ENCODE data around the gene RLF.
"Not testable (repeated sequence)": the region's sequence is repeated elsewhere in the genome, so short reads cannot be mapped to it uniquely, and the experiment has no call there.

RLF gene

DNA sequence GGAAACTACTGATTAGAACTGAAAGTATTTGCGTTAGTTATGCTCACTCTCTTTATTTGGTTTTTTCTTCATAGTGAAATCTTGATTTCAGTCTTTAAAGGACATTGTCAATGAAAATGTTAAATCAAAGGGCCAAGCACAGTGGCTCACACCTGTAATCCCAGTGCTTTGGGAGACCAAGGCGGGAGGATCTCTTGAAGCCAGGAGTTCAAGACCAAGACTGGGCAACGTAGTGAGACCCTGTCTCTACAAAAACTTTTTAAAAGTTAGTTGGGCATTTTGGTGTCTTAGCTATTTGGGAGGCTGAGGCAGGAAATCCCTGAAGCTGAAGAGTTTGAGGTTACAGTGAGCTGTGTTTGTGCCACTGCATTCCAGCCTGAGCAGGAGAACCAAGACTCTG lies 13.6 kb downstream of the RLF start:
- WGBS (ENCODE audit: insufficient coverage, insufficient read length), result no CpG with 5 or more reads among the region's 3 CpGs
- Histone ChIP-seq H3K4me3 (ENCODE audit: low read length) (no peak overlapping the region), H3K36me3 (ENCODE audit: control insufficient read depth, insufficient read depth, low read length) (no peaks in the 10 kb centered on the region), H3K4me1 (ENCODE audit: control insufficient read depth, insufficient read depth, low read length) (no peaks in the 10 kb centered on the region), H3K27me3 (ENCODE audit: control insufficient read depth, insufficient read depth, low read length) (no peaks in the 10 kb centered on the region), H3K9me3 (ENCODE audit: control insufficient read depth, insufficient read depth, low read length) (no peaks in the 10 kb centered on the region), H3K27ac (ENCODE audit: low read length) (no peak overlapping the region)
- DNase-seq (ENCODE audit: low read depth, low spot score), result no peak

DNA sequence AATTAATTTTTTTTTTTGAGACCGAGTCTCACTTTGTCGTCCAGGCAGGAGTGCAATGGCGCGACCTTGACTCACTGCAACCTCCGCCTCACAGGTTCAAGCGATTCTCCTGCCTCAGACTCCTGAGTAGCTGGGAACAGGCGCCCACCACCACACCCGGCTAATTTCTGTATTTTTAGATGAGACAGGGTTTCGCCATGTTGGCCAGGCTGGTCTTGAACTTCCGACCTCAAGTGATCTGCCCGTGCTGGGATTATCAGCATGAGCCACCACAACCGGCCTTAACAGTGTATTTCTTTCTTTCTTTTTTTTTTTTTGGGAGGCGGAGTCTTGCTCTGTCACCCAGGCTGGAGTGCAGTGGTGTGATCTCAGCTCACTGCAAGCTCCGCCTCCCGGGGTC lies 15.8 kb downstream of the RLF start:
- H3K27ac ChIP-seq (ENCODE audit: low read length); DNase-seq (ENCODE audit: low read depth, low spot score); H3K36me3 ChIP-seq (ENCODE audit: control insufficient read depth, insufficient read depth, low read length); H3K9me3 ChIP-seq (ENCODE audit: control insufficient read depth, insufficient read depth, low read length); H3K4me1 ChIP-seq (ENCODE audit: control insufficient read depth, insufficient read depth, low read length); H3K4me3 ChIP-seq (ENCODE audit: low read length); H3K27me3 ChIP-seq (ENCODE audit: control insufficient read depth, insufficient read depth, low read length): not testable (repeated sequence)
- WGBS (ENCODE audit: insufficient coverage, insufficient read length), result no CpG with 5 or more reads among the region's 15 CpGs

DNA sequence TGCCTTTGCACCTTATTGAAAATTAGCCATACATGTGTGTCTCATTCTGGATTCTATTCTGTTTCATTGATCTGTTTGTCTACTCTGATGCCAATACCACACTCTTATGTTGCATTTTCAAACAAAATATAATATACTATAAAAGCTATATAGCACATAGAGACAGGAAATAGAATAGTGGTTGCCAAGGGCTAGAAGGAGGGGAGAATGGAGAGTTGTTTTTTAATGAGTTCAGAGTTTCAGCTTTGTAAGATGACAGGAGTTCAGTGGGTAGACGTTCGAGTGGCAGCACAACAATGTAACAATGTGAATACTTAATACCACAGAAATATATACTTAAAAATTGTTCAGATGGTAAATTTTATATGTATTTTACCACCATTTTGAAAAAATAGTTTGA lies 17.0 kb downstream of the RLF start:
- Histone ChIP-seq H3K9me3 (ENCODE audit: control insufficient read depth, insufficient read depth, low read length) (no peaks in the 10 kb centered on the region), H3K27ac (ENCODE audit: low read length) (no peak overlapping the region), H3K4me1 (ENCODE audit: control insufficient read depth, insufficient read depth, low read length) (no peaks in the 10 kb centered on the region), H3K4me3 (ENCODE audit: low read length) (no peak overlapping the region), H3K27me3 (ENCODE audit: control insufficient read depth, insufficient read depth, low read length) (no peaks in the 10 kb centered on the region), H3K36me3 (ENCODE audit: control insufficient read depth, insufficient read depth, low read length) (no peaks in the 10 kb centered on the region)
- no peak for DNase-seq (ENCODE audit: low read depth, low spot score)
- WGBS (ENCODE audit: insufficient coverage, insufficient read length), result no CpG with 5 or more reads among the region's 2 CpGs

DNA sequence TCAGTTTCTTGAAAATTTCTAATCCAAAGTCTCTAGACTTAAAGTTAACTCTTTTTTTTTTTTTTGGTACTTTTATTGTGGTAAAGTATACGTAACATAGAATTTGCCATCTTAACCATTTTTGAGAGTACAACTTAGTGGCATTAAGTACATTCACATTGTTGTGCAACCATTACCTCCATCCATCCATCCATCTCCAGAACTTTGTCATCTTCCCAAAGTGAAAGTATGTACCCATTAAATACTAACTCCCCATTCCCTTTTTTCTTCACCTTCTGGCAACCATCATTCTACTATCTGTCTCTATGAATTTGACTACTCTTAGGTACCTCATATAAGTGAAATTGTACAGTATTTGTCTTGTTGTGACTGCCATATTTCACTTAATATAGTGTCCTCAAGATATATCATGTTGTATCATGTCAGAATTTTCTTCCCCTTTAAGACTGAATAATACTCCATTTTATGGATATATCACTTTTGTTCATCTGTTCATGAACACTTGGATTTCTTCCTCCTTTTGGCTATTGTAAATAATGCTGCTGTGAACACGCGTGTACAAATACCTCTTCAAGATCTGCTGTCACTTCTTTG lies 18.4 kb downstream of the RLF start:
- H3K27ac ChIP-seq (ENCODE audit: low read length), result no peak overlapping the region
- no CpG with 5 or more reads among the region's 3 CpGs for WGBS (ENCODE audit: insufficient coverage, insufficient read length)
- no peaks in the 10 kb centered on the region for H3K4me1 ChIP-seq (ENCODE audit: control insufficient read depth, insufficient read depth, low read length)

DNA sequence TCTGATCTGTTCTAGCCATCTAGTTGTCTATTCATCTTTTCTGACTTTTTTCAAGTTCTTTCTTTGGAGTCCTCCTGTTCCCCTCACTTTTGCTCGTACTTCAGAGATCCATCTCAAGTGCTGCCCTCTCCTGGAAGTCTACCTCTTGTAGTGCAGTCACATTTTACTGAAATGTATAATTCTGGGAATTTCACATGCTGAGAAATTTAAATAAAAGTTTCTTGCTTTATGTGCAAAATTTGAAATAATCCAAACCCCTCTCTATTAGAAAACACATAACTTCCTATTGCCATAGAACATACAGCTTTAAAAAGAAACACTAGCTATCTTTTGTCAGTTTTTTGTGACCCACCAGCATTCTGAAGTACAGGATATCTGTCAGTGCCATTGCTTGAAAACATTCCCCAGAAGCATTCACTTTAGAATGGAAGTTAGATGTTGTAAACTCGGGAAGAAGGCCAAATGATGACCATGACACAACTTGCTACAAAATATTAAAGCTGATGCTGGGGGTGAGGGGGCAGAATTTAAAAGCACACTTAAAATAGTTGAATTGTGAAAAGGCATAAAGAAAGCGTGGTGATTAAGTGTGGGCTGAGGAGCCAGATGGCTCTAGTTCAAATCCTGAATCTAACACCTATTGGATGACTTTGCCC lies 22.0 kb downstream of the RLF start:
- Histone ChIP-seq H3K9me3 (ENCODE audit: control insufficient read depth, insufficient read depth, low read length) (no peaks in the 10 kb centered on the region), H3K36me3 (ENCODE audit: control insufficient read depth, insufficient read depth, low read length) (no peaks in the 10 kb centered on the region), H3K4me1 (ENCODE audit: control insufficient read depth, insufficient read depth, low read length) (no peaks in the 10 kb centered on the region), H3K4me3 (ENCODE audit: low read length) (no peak overlapping the region), H3K27ac (ENCODE audit: low read length) (no peak overlapping the region), H3K27me3 (ENCODE audit: control insufficient read depth, insufficient read depth, low read length) (no peaks in the 10 kb centered on the region)
- no peak for DNase-seq (ENCODE audit: low read depth, low spot score)
- WGBS (ENCODE audit: insufficient coverage, insufficient read length), result no CpG with 5 or more reads among the region's 3 CpGs

More for the DNA sequence above, 18.4 kb downstream of the RLF start:
- H3K4me3 ChIP-seq (ENCODE audit: low read length), result no peak overlapping the region
- no peaks in the 10 kb centered on the region for H3K9me3 ChIP-seq (ENCODE audit: control insufficient read depth, insufficient read depth, low read length)
- no peaks in the 10 kb centered on the region for H3K36me3 ChIP-seq (ENCODE audit: control insufficient read depth, insufficient read depth, low read length)
- H3K27me3 ChIP-seq (ENCODE audit: control insufficient read depth, insufficient read depth, low read length), result no peaks in the 10 kb centered on the region
- DNase-seq (ENCODE audit: low read depth, low spot score), result no peak

DNA sequence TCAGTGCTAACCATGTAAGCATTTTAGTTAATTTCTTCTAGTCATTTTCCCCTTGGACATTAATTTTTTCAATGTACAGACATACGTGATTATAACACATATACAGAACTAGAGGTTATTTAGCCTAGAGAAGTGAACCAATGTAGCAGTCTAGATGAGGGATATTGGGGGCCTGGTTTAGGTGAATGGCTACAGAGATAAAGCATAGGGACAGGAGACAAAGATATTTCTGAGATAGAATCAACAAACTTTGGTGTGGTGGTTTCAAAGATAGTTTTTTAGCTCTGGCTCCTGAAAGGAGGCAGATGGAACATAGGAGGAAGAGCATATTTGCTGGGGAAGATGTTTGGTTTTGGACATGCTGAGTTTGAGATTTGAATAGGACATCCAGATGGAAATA lies 23.0 kb downstream of the RLF start:
- Histone ChIP-seq H3K4me3 (ENCODE audit: low read length) (no peak overlapping the region), H3K27ac (ENCODE audit: low read length) (no peak overlapping the region), H3K36me3 (ENCODE audit: control insufficient read depth, insufficient read depth, low read length) (no peaks in the 10 kb centered on the region), H3K9me3 (ENCODE audit: control insufficient read depth, insufficient read depth, low read length) (no peaks in the 10 kb centered on the region), H3K27me3 (ENCODE audit: control insufficient read depth, insufficient read depth, low read length) (no peaks in the 10 kb centered on the region), H3K4me1 (ENCODE audit: control insufficient read depth, insufficient read depth, low read length) (no peaks in the 10 kb centered on the region)
- no CpG with 5 or more reads among the region's 1 CpG for WGBS (ENCODE audit: insufficient coverage, insufficient read length)
- DNase-seq (ENCODE audit: low read depth, low spot score), result no peak

DNA sequence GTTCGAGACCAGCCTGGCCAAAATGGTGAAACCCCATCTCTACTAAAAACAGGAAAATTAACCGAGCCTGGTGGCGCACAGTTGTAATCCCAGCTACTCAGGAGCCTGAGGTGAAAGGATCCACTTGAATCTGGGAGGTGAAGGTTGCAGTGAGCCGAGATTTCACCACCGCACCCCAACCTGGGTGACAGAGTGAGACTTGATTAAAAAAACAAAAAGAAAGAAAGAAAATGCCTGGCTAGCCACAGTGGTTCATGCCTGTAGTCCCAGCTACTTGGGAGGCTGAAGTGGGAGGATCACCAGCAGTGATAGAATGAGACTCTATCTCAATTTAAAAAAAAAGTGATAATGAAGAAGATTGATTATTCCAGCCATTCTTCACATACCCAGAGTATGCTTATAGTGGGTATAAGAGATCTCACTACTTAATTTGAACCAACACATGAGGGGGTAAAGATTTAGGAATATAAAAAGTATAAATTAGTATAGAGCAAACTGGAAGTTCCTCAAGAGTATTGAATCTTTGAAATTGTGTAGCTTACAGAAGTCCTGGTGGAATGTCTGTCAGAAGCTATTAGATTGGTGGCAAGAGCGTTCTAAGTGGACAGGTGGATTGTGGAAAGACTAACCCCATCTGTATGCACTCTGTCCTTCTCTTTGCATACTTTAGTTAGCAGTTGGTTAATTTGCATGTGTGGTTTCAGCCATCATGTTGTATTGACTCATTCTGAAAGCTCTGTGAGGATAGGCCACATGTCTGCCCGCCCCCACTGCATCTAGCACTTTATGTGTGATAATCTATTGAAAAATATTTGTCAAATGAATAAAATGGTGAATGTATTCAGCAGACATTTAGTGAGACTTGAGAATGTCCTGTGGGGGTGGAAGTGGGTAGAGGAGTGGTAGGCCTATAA lies 25.0 kb downstream of the RLF start:
- Histone ChIP-seq H3K4me3 (ENCODE audit: low read length) (no peak overlapping the region), H3K36me3 (ENCODE audit: control insufficient read depth, insufficient read depth, low read length) (no peaks in the 10 kb centered on the region)

DNA sequence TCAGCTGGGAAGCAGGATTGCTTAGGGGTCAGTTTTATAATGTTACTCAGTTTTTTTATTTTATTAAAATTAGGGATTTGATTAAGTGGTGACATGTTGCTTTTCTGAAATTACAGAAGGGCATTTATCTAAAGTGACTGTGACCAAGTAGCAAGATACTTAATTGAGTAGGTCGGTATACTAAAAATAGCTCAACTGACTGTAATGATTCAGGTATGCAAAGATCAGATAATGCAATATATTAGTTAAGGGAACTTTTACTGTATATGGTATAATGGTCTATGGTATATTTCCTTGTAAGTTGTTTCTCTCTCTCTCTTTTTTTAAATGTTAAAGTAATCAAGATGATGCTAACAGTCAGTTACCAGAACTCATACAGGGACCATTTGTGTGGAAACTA lies 26.2 kb downstream of the RLF start:
- no peaks in the 10 kb centered on the region for H3K4me1 ChIP-seq (ENCODE audit: control insufficient read depth, insufficient read depth, low read length)
- no peaks in the 10 kb centered on the region for H3K9me3 ChIP-seq (ENCODE audit: control insufficient read depth, insufficient read depth, low read length)
- no peak overlapping the region for H3K27ac ChIP-seq (ENCODE audit: low read length)
- WGBS (ENCODE audit: insufficient coverage, insufficient read length), result no CpG with 5 or more reads among the region's 1 CpG
- no peaks in the 10 kb centered on the region for H3K36me3 ChIP-seq (ENCODE audit: control insufficient read depth, insufficient read depth, low read length)
- H3K4me3 ChIP-seq (ENCODE audit: low read length), result no peak overlapping the region
- no peaks in the 10 kb centered on the region for H3K27me3 ChIP-seq (ENCODE audit: control insufficient read depth, insufficient read depth, low read length)
- no peak for DNase-seq (ENCODE audit: low read depth, low spot score)

More for the DNA sequence above, 25.0 kb downstream of the RLF start:
- DNase-seq (ENCODE audit: low read depth, low spot score), result no peak
- no CpG with 5 or more reads among the region's 7 CpGs for WGBS (ENCODE audit: insufficient coverage, insufficient read length)
- no peak overlapping the region for H3K27ac ChIP-seq (ENCODE audit: low read length)
- H3K9me3 ChIP-seq (ENCODE audit: control insufficient read depth, insufficient read depth, low read length), result no peaks in the 10 kb centered on the region
- H3K4me1 ChIP-seq (ENCODE audit: control insufficient read depth, insufficient read depth, low read length), result no peaks in the 10 kb centered on the region
- H3K27me3 ChIP-seq (ENCODE audit: control insufficient read depth, insufficient read depth, low read length), result no peaks in the 10 kb centered on the region

DNA sequence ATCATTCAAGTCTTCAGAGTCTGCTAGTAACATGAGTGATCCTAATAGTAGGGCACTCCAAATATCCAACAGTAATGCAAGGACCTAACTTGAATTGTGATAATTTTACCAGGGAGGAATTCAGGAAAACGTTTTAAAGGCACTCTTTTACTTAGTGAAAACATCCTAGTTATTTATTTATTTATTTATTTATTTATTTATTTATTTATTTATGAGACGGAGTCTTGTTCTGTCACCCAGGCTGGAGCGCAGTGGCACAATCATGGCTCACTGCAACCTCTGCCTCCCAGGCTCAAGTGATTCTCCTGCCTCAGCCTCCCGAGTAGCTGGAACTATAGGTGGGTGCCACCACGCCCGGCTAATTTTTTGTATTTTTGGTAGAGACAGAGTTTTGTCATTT lies 33.5 kb downstream of the RLF start:
- H3K27ac ChIP-seq (ENCODE audit: low read length); H3K9me3 ChIP-seq (ENCODE audit: control insufficient read depth, insufficient read depth, low read length); DNase-seq (ENCODE audit: low read depth, low spot score); H3K4me3 ChIP-seq (ENCODE audit: low read length); H3K36me3 ChIP-seq (ENCODE audit: control insufficient read depth, insufficient read depth, low read length); H3K4me1 ChIP-seq (ENCODE audit: control insufficient read depth, insufficient read depth, low read length); H3K27me3 ChIP-seq (ENCODE audit: control insufficient read depth, insufficient read depth, low read length): not testable (repeated sequence)
- no CpG with 5 or more reads among the region's 6 CpGs for WGBS (ENCODE audit: insufficient coverage, insufficient read length)

DNA sequence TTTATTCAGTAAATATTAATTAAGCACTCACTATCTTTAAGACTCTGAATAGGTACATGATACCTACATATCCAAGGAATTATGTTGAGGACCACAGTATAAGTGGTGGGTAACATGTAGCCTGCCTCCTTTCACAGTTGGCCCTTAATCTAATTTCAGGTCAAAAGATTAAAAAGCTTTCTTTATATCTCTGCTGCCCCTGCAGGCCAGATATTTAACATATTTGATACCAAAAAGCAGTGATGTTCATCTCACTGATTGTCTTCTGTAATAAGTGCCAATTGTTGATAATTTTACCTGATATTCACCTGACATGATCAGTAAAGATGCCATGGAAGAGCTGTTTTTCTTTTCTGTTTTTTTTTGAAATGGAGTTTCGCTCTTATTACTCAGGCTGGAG lies 36.5 kb downstream of the RLF start:
- DNase-seq (ENCODE audit: low read depth, low spot score), result no peak
- H3K27ac ChIP-seq (ENCODE audit: low read length), result no peak overlapping the region
- WGBS (ENCODE audit: insufficient coverage, insufficient read length), result no CpG with 5 or more reads among the region's 1 CpG
- H3K9me3 ChIP-seq (ENCODE audit: control insufficient read depth, insufficient read depth, low read length), result no peaks in the 10 kb centered on the region
- H3K4me1 ChIP-seq (ENCODE audit: control insufficient read depth, insufficient read depth, low read length), result no peaks in the 10 kb centered on the region
- H3K27me3 ChIP-seq (ENCODE audit: control insufficient read depth, insufficient read depth, low read length), result no peaks in the 10 kb centered on the region
- H3K36me3 ChIP-seq (ENCODE audit: control insufficient read depth, insufficient read depth, low read length), result no peaks in the 10 kb centered on the region
- H3K4me3 ChIP-seq (ENCODE audit: low read length), result no peak overlapping the region

All from iPS DF 6.9 (cell line).